Measurements from ENCODE around the gene MYO18A.
A peak's percentile ranks its signal among the peaks of the same experiment; 100 is the strongest.
"Not testable (repeated sequence)": the region's sequence is repeated elsewhere in the genome, so short reads cannot be mapped to it uniquely, and the experiment has no call there.

MYO18A gene

GRCh38 chr17:29180034-29180787 lies at the start of gene MYO18A:
TSS of gene MYO18A (minus strand) at chr17:29180398. CDS start at chr17:29166940, 13,458 bp downstream.
- TF ChIP-seq CTCF (conservative IDR thresholded peaks at IDR 0.05) = peak; percentile 99
- H3K27ac ChIP-seq = peak within 1 kb of the TSS; percentile 97

GRCh38 chr17:29225396-29225795 lies 45.2 kb upstream of the MYO18A start:
- TF ChIP-seq CTCF (conservative IDR thresholded peaks at IDR 0.05) = no peak
- no peak overlapping the region for H3K27ac ChIP-seq

GRCh38 chr17:29221338-29221737 lies 41.1 kb upstream of the MYO18A start:
- not testable (repeated sequence) for H3K27ac ChIP-seq

- TF ChIP-seq CTCF (conservative IDR thresholded peaks at IDR 0.05) = peak; percentile 99
- no peak overlapping the region; the same call in 1 of the 2 replicates for H3K27ac ChIP-seq
These were observed 39.3 kb upstream of the MYO18A start for GRCh38 chr17:29219378-29220047.

GRCh38 chr17:29216856-29217255 lies 36.7 kb upstream of the MYO18A start:
- H3K27ac ChIP-seq = no peak overlapping the region
- TF ChIP-seq CTCF (conservative IDR thresholded peaks at IDR 0.05) = no peak

GRCh38 chr17:29216181-29216580 lies 36.0 kb upstream of the MYO18A start:
- no peak for TF ChIP-seq CTCF (conservative IDR thresholded peaks at IDR 0.05)
- no peak overlapping the region for H3K27ac ChIP-seq

- no peak for TF ChIP-seq CTCF (conservative IDR thresholded peaks at IDR 0.05)
- no peak overlapping the region for H3K27ac ChIP-seq
These were observed 35.5 kb upstream of the MYO18A start for GRCh38 chr17:29215717-29216116.

GRCh38 chr17:29215174-29215573 lies 35.0 kb upstream of the MYO18A start:
- no peak for TF ChIP-seq CTCF (conservative IDR thresholded peaks at IDR 0.05)
- H3K27ac ChIP-seq = no peak overlapping the region
